ENCODE results near the gene SDK2. TPM values are rescaled to one million over a fixed set of nuclear protein-coding genes. Genes with fewer than 3 reads are reported as not detected.
A peak's percentile ranks its signal among the peaks of the same experiment; 100 is the strongest.
"Not testable (repeated sequence)": the region's sequence is repeated elsewhere in the genome, so short reads cannot be mapped to it uniquely, and the experiment has no call there.

Gene SDK2
- total RNA-seq, 1 experiment from 2014 or later, result 0.46 TPM

DNA sequence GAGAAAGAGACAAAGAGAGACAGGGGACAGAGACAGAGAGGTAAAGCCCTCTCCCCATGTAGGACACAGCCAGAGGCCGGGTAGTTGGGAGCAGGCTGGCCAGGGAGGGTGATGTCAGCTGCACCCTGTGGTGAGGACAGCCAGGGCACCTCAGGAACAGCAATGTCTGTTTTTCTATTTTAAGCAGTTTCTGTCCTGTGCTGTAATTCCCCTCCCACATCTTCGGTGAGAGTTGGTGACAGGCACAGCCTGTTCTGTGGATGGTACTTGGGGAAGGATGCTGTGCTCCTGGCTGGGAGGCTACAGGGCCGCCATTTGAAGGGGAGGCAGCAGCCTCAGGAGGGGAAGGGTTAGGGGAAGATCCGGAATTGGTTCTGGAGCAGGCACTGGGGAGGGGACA, 163.5 kb downstream of the SDK2 start:
- no peak for DNase-seq (ENCODE audit: low spot score)

DNA sequence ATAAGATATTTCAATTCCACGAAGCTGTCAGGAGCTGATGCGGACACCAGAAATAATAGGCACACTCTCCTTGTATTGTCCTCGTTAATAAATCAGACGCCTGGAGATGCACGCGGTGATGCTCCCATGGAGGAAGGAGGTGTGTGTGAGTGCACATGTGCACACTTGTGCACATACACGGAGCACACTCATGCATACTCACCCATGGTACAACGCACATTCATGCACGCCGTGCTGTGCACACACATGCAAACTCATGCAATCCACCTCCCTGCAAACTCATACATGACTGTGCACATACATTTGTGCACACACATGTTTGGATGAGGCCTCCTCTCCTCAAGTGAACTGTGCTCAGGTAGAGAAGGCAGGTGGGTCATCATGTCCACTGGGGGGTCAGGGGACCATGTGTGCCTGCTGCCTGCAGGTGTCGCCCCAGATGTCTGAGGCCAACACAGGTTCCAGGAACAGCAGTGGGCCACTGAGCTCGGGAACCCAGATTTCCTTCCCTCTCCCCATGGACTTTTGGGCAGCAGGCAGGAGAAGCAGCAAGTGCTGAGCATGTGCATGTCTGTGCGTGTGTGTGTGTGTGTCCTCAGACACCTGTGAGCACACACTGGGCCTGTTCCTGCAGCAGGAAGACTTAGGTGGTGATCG, 165.3 kb downstream of the SDK2 start:
- no peak for DNase-seq (ENCODE audit: low spot score)

DNA sequence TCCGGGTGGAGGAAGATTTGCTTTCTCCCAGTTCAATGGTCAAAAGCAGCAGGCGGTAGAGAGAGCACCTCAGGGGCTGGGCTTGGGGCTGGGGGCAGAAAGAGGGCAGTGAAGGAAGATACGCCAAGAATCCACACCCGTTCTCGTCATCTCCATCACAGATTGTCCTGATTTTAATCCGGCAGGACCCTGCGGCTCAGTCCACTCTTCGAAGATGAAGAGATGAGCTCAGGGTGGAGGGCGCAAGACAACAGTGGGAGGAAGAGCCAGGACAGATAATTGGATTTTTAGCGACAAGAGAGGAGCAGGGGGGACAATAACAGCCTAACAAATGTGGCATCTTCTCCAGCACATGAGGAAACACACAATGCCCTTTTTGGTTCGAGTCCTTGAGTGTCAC, 165.9 kb downstream of the SDK2 start:
- DNase-seq (ENCODE audit: low spot score), result no peak

DNA sequence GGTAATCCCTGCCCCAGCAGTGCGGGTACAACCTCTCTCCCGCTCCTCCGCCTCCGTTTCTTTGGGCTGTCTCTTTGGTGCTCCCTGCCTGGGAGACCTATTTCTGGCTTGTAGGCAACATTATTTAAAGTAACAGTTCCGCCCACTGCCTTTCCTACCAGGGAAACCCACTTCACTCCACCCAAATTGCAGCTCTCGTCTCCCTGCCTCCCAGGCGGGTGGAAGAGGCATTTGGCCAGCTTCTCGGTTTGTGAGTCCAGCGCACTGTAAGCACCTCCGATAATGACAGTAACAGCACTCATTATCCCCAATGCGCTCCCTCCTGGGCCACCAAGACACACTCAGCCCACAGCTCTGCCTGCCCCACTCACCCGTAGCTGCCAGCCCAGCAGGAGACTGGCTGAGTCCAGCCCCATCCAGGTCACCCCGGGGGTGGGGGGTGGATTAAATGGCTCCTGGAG, 167.3 kb downstream of the SDK2 start:
- DNase-seq (ENCODE audit: low spot score), result no peak

DNA sequence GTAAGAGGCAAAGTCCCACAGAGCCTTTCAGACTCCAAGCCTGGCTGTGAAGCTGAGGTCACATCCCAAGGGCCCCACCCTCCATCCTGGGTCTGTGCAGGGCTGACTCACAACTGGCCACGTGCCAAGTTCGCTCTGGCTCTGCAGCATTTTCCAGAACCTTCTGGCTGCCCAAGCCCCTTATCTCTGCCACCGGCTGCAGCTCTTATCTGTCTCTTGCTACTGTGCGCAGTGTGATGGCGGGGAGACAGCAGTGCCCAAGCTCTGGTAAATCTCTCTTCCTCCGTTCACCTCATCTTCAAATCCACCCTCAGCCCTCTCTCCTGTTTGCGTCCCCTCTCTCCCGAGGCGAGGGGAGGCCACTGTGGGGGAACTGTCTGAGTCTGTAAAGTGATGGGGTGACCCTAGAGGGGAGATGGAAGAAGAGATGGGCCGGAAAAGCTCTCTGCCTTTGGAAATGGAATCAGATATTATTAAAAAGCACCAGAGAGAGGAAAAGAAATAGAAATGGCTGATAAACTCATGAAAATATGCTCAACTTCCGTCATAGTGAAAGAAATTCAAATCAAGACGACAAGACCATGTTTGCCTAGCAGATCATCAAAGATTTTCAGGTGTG, 169.8 kb downstream of the SDK2 start:
- peak; percentile 78 for DNase-seq (ENCODE audit: low spot score)

DNA sequence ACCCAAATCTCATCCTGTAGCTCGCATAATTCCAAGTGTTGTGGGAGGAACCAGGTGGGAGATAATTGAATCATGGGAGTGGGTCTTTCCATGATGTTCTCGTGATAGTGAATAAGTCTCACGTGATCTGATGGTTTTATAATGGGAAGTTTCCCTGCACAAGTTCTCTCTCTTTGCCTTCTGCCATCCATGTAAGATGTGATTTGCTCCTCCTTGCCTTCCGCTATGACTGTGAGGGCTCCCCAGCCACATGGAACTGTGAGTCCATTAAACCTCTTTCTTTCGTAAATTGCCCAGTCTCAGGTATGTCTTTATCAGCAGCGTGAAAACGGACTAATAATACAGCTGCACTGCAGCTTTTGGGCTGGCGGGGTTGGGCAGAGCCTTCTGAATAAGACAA, 171.5 kb downstream of the SDK2 start:
- DNase-seq (ENCODE audit: low spot score), result not testable (repeated sequence)

DNA sequence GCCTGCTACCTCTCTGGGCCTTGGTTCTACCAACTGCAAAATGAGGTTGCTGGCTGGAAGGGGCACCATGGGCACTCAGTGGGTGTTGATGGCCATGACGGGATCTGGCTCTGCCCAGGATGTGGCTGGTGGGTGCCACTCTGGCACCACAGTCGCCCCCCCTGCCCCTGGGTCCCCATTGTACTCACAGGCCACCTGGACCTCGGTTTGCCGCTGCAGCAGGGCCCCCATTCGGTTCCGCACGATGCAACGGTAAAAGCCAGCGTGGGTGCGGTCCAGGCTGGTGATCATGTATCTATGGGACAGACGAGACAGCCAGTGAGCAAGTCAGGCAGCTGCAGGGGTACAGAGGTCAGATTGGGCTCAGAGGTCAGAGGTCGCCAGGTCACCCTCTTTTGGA, 172.3 kb downstream of the SDK2 start:
- no peak for DNase-seq (ENCODE audit: low spot score)

DNA sequence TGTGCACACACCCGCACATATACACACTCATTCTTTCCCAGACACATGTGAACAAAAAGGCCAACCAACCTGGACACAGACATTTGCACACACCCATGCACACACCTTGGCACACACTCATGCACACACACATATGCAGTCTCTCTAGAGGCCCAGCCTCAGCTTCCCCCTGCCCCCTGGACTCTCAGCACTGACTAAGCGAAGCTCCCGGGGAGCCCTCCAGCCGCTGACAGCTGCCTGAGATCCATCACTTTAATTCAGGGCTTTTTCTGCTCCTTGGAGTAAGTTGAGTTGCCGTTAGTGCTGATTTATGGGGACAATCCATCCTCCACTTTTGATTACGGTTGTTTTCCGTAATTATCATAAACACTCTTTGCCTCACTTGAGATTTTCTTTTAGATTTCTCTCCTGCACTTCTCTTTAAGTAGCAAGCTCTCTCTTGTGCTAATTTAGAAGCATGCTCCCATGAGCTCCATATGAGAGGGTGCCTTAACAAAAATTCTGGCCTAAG, 173.9 kb downstream of the SDK2 start:
- no peak for DNase-seq (ENCODE audit: low spot score)

DNA sequence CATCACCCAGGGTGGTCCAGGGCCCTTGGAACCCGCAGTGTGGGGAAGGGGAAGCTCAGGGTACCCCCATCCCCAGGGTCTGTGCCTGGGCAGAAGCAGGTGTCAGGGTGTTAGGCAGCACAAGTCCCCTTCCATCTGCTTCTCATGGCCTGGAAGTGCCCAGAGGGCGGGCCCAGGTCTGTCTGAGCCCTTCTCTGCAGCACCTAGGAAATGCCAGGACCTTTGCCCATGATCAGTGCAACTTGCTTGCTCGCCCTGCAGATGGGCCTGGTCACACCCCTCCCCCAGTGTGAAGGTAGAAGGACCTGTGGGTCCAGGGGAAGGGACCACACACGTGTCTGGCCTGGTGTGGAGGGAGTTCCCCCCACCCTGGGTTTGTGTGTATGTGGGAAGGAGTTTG, 174.9 kb downstream of the SDK2 start:
- no peak for DNase-seq (ENCODE audit: low spot score)

DNA sequence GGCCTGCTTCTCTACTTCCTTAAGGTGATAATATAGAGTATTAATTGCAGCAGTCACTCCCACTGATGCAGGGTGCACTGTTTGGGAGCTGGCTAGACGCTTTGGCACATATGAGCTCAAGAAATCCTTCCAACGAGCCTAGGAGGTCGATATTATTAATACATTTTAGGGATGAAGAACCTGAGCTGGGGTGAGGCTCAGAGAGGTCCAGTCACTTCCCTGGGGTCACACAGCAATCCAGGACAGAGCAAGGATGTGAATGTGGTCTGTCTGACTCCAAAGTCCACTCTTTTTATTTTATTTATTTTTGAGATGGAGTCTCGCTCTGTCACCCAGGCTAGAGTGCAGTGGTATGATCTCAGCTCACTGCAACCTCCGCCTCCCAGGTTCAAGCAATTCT, 176.0 kb downstream of the SDK2 start:
- DNase-seq (ENCODE audit: low spot score), result no peak

DNA sequence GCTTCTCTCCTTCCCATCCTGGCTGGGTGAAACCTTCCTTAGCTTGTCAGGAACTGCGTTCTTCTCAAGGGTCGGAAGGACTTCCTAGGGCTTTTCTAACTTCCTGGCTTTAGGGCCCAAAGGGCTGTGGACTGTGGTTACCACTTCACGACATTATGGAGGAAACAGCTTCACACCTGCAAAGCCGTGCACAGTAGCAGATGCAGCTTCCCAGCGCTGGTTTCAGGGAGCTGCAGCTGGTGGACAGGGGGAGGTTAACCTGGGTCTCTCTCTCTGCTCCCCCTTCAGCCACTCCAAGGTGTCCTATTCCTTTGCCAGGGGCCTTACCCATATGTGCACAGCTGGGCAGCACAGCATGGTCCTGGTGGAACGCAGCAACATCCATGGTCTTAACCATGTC, 176.6 kb downstream of the SDK2 start:
- DNase-seq (ENCODE audit: low spot score), result no peak

DNA sequence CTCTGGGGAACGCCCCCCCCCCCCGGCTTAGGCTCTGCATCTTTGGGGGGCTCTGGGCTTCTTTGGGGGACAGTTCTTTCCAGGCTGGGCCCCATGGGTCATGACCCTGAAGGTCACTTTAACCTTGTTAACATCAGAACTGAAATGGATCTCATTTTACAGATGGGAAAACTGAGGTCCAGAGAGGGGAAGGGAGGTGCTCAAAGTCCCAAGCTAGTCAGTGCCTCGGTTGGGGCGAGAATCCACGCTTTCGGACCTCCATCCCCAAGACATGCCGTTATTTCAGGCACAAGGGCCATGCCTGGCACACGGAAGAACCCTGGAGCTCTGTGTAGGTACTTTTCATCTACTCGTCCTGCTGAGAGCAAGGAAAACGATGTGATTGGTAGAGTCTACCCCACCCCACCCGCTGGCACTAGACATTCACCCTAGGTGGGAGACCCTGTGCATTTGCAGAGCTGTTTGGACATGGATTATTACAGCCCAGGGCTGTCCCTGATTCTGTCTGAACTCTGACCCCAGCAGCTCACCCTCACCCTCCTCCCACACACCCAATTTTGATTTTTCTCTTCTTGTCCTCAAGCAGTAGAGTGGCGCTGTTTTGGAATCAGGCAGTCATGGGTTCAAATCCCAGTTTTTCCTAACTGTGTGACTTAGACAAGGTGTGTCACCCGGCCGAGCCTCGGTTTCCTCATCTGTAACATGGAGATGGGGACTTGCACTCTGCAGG, 177.4 kb downstream of the SDK2 start:
- no peak for DNase-seq (ENCODE audit: low spot score)

DNA sequence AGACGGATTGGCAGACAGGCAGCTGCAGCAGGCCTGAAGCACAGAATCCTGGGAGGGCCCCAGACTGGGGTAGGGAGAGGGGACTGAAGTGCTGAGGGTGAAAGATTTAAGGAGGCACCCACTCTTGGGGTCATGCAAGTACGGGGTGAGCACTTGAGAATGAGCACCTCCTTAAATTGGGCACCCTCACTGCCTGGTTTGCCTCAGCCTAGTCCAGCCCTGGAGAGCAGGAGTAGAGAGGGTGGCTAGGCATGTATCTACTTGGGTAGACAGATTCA, 178.4 kb downstream of the SDK2 start:
- no peak for DNase-seq (ENCODE audit: low spot score)

DNA sequence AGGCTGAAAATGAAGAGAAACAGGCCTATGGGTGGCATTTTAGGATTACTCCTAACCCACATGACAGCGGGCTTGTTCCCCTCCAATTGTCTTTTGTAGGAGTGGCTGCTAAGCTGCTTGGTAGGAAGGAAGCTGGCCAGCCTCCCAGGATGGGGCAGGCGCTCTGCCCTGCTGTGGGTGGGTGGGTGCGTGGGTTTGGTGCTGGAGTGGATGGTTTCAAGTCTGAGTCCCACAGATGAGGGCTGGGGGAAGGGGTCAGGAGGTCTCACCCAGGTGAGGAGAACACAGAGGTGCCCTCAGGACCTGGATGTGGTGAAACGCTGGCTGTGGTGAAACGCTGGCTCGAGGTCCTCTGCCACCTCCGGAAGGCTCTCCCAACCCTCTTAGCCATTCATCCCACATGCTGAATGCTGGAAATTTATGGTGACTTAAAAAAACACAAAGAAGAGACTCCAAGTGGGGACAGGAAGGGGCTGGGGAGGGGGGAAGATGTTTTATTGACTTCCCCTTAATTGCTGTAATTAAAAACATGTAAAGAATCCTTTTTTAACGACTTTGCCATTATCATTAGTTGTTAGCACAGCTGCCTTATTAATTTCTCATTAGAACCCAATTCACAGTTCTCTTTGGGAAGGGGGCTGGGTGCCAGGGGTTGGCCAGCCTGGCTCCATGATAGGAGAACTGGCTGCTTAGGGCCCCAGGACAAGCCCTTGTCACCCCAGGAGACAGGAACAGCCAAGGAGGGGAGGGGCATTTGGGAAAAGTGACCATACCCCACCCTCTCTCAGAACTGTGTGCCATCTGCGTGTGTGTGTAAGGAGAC, 178.9 kb downstream of the SDK2 start:
- no peak for DNase-seq (ENCODE audit: low spot score)

DNA sequence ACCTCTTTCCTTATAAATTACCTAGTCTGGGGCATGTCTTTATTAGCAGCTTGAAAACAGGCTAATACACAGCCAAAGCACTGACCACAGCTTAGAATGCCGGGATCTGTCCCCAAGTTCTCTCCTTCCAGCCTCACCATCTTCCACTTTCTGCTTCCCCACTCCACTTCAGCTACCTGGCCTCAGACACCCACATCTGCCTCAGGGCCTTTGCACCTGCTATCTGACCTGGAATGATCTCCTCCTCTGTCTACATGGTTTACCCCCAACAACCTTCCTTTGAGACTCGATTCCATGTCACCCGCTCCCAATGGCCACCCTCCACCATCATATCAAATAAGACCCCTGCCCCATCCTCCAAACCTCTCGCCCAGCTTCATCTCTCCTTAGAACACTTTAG, 179.8 kb downstream of the SDK2 start:
- DNase-seq (ENCODE audit: low spot score), result no peak

DNA sequence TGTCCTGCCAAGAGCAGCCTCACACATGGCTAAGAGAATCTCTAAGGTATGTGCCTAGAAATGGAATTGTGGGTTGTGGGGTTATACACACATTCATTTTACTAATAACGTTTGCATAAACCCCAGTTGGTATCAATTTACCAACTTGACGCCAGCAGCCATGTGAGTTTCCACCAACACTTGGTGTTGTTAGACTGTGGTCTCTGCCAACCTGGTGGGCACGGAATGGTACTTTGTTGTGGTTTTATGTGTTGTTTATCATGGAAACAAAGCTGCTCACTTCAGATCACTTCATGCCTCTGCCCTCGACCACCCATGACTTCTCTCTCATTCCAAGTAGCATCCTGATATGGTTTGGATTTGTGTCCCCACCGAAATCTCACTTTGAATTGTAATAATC, 180.4 kb downstream of the SDK2 start:
- DNase-seq (ENCODE audit: low spot score), result no peak

DNA sequence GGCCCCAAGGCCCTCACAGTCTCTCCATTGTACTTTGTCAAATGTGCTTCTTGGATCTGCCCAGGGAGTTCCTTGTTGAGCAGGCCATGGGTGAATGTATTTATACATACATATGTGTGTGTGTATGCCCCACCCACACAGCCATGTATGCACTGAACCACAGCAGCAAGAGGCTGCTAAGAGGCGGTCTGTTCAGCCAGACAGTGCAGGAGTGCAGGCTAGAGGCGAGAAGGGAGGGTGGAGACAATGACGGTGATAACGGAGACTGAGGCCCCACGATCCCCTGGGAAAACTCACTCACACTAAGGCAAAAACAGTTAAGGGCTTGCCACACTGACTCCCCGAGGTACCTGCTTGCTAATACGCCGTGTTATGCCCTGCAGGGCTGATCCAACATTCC, 181.4 kb downstream of the SDK2 start:
- no peak for DNase-seq (ENCODE audit: low spot score)

DNA sequence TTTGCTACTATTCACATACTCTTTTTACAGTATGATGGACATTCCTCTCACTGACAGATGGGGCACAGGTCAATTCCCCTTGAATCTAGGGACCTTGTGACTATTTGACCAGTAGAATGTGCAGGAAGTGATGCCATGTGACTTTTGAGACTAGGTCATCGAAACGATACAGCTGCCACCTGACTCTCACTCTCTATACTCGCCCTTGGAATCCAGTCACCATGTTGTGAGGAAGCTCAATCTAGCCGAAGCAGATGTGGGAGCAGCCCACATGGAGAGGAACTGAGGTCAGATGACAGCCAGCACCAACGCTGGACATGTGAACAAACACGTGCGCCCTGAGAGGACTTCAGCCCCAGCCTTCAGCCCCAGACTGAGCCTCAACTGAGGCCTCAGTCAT, 184.3 kb downstream of the SDK2 start:
- no peak for DNase-seq (ENCODE audit: low spot score)

DNA sequence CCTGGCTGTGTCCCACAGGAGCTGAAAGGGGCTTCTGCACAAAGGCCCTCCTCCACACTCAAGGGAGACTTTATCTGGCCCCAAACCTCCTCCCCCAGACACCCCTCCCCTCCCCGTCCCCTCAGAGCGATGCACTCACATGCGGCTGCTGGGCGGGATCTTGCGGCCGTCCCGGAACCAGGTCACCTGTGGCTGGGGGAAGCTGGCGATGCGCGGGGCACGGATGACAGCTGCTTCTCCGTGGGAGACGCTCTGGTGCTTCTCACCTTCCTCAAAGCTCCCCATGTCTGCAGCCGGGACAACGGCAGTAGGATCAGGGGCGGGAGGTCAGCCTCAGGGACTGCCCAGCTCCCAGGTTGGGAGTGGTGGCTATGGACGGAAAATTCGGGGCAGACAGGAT, 188.5 kb downstream of the SDK2 start:
- no peak for DNase-seq (ENCODE audit: low spot score)

DNA sequence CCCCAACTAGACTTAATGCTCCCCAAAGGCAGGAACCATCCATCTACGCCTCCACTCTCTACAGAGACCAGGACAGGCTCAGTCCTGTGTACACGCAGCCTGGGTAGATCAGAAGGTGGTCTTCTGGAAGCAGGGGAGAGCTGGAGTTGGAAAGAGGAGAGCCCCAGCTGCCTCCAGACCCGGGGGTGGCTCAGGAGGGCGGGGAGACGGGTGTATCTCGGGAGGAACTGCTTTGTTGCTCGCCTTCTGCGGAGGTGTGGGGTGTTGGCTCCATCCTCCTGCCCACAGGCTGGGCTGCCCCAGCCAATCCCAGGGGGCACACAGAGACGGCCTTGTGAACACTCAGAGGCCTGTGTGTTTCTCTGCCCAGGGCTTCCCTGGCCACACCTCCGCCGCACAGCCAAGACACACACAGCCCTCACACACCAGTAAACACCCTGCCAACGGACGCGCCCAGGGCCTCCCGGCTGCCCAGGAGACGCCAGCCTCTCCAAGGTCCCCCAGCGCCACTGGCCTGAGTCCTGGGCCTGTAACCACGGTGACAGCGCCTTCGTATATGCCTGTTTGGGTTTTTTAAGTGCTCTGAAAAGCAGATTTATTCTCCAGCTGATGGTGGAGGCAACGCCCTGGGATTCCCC, 189.1 kb downstream of the SDK2 start:
- DNase-seq (ENCODE audit: low spot score), result no peak

DNA sequence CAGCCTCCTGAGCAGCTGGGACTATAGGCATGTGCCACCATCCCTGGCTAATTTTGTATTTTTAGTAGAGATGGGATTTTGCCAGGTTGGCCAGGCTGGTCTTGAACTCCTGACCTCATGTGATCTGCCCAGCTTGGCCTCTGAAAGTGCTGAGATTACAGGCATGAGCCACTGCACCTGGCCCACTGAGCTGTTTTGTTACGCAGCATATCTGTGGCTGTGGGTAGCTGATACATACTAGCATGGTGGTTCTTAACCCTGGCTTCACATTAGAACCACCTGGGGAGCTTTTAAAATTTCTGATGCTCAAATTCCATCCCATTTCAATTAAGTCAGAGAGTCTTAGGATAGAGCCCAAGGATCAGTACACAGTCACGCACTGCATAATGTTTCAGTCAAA, 190.8 kb downstream of the SDK2 start:
- not testable (repeated sequence) for DNase-seq (ENCODE audit: low spot score)

DNA sequence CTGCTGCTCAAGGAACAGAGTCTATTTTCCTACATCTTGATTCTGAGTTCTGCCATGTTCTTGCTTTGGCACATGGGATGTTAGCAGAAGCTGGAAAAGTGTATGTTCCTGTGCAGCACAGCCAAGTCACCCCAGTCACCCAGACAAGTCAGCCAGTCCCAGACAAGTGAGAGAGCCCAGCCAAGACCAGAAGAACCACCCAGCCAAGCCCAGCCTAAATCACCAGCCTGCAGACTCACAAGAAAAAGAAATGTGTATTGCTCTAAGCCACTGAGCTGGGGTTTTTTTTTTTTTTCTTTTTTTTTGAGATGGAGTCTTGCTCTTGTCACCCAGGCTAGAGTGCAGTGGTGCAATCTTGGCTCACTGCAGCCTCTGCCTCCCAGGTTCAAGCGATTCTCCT, 191.2 kb downstream of the SDK2 start:
- DNase-seq (ENCODE audit: low spot score), result no peak

All from H4 (cell line).